Loucy (cell line): Measurements from ENCODE around the gene DTL.

ENCODE experiments used
- H2AFZ ChIP-seq: fragments of 200-600 bp; sonication (generic); 2 replicates; pipeline ENCODE4 v1.6.0; 2016; ENCODE audit warnings: antibody characterized with exemption, mild to moderate bottlenecking, low read length, moderate library complexity
- H3F3A ChIP-seq: fragments of 200-600 bp; 2 replicates; pipeline ENCODE4 v1.6.0; 2016; ENCODE audit warnings: antibody characterized with exemption, low read depth, mild to moderate bottlenecking
- H3K27me3 ChIP-seq: fragments of 200-600 bp; sonication (generic); 2 replicates; pipeline ENCODE4 v1.6.1; 2014; ENCODE audit warnings: low read length, mild to moderate bottlenecking; ENCODE audit not compliant: insufficient read depth, poor library complexity, severe bottlenecking
- H3K36me3 ChIP-seq: fragments of 200-600 bp; sonication (generic); 2 replicates; pipeline ENCODE4 v1.6.1; 2016; ENCODE audit warnings: low read length; ENCODE audit not compliant: insufficient read depth
- H3K4me1 ChIP-seq: fragments of 200-600 bp; sonication (generic); 2 replicates; pipeline ENCODE4 v1.5.1; 2014; ENCODE audit warnings: low read length, mild to moderate bottlenecking; ENCODE audit not compliant: insufficient read depth, poor library complexity, severe bottlenecking
- H3K4me2 ChIP-seq: fragments of 200-600 bp; sonication (generic); 2 replicates; pipeline ENCODE4 v1.6.0; 2014; ENCODE audit warnings: antibody characterized with exemption, low read length, low read depth, mild to moderate bottlenecking; ENCODE audit not compliant: poor library complexity, severe bottlenecking
- H3K4me3 ChIP-seq: fragments of 200-600 bp; sonication (generic); 2 replicates; pipeline ENCODE4 v1.5.1; 2014; ENCODE audit warnings: low read length, mild to moderate bottlenecking, mixed read lengths; ENCODE audit not compliant: poor library complexity, severe bottlenecking
- H3K79me2 ChIP-seq: fragments of 200-600 bp; sonication (generic); 2 replicates; pipeline ENCODE4 v1.6.1; 2014; ENCODE audit warnings: low read length; ENCODE audit not compliant: insufficient read depth
- H3K9ac ChIP-seq: fragments of 200-600 bp; sonication (generic); 2 replicates; pipeline ENCODE4 v1.6.0; 2014; ENCODE audit warnings: mild to moderate bottlenecking, low read depth, low read length, moderate library complexity; ENCODE audit not compliant: poor library complexity, severe bottlenecking
- H3K9me2 ChIP-seq: fragments of 200-600 bp; sonication (generic); replicated peaks from 2 replicates; pipeline ENCODE4 v1.6.1; 2016; ENCODE audit warnings: low read depth, low read length, mixed read lengths
- H3K9me3 ChIP-seq: fragments of 200-600 bp; sonication (generic); 2 replicates; pipeline ENCODE4 v1.6.1; 2014; ENCODE audit warnings: mild to moderate bottlenecking, antibody characterized with exemption, low read length, low read depth; ENCODE audit not compliant: insufficient read depth
- H4K20me1 ChIP-seq: fragments of 200-600 bp; sonication (generic); 2 replicates; pipeline ENCODE4 v1.6.0; 2014; ENCODE audit warnings: antibody characterized with exemption, low read length, mild to moderate bottlenecking; ENCODE audit not compliant: insufficient read depth, poor library complexity, severe bottlenecking
- EZH2phosphoT487 ChIP-seq: fragments of 200-600 bp; IDR thresholded peaks from 2 replicates; pipeline ENCODE4 v1.6.1; 2018; ENCODE audit warnings: antibody characterized with exemption, mild to moderate bottlenecking, moderate library complexity, borderline replicate concordance
- TF ChIP-seq, protein P1 (sequence below): fragments of 200-600 bp; sonication (generic); conservative IDR thresholded peaks from 2 replicates; pipeline ENCODE4 v1.5.1; 2014; ENCODE audit warnings: mild to moderate bottlenecking, antibody characterized with exemption, low read length

DTL gene

DNA sequence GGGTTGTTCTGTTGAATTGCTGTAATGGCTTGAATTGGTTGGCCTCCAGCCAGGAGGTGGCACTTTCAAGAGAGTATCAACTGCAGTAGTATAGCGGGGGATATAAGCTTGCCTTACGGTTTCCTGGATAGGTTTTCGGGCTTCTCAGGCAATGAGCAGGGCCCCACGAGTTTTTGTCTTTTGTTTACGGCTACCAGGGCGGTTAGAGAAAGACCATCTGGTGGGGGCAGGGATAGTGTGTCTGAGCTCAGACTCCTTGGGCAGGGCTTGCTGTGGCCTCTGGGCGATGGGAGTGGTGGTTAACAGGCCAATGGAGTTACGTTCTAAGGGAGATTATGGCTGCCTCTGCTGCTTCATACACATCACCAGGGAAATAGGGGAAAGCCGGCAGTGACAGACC, 62.8 kb downstream of the DTL start:
- H2AFZ ChIP-seq: no peak overlapping the region
- H3K79me2 ChIP-seq: peaks cover 61% of the 10 kb centered on the region
- peaks cover 62% of the 10 kb centered on the region for H3K36me3 ChIP-seq

DNA sequence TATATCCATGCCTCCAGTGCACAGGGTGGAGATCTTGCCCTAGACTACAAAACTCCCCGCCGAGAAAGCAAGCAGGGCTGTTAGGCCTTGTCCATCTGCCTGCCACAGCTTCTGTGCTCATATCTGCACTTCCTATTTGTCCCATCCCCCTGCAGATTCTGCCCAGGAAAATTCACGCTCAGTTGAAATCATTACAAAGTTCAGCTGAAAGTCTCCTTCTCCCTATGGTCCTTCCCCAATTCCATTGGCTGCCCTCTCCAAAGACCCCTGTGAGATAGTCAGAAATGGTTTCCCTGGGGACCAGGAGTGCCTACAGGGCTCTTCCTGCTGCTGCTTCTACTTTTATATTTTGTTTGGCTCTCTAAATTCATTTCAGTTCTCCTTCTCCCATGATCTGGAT, 63.2 kb downstream of the DTL start:
- H3K79me2 ChIP-seq: peaks cover 61% of the 10 kb centered on the region

More for the DNA sequence above, 62.8 kb downstream of the DTL start:
- peaks cover 15% of the 10 kb centered on the region for H4K20me1 ChIP-seq
- no peaks in the 10 kb centered on the region for H3K9me2 ChIP-seq
- no peak overlapping the region for H3K4me2 ChIP-seq
- H3K27me3 ChIP-seq: no peaks in the 10 kb centered on the region
- TF ChIP-seq, protein P1, sequence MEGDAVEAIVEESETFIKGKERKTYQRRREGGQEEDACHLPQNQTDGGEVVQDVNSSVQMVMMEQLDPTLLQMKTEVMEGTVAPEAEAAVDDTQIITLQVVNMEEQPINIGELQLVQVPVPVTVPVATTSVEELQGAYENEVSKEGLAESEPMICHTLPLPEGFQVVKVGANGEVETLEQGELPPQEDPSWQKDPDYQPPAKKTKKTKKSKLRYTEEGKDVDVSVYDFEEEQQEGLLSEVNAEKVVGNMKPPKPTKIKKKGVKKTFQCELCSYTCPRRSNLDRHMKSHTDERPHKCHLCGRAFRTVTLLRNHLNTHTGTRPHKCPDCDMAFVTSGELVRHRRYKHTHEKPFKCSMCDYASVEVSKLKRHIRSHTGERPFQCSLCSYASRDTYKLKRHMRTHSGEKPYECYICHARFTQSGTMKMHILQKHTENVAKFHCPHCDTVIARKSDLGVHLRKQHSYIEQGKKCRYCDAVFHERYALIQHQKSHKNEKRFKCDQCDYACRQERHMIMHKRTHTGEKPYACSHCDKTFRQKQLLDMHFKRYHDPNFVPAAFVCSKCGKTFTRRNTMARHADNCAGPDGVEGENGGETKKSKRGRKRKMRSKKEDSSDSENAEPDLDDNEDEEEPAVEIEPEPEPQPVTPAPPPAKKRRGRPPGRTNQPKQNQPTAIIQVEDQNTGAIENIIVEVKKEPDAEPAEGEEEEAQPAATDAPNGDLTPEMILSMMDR: no peak
- TF ChIP-seq EZH2phosphoT487: no peak
- H3K9me3 ChIP-seq: peaks cover 4% of the 10 kb centered on the region; the same call in 1 of the 2 replicates
- H3K4me1 ChIP-seq: peaks cover 4% of the 10 kb centered on the region
- H3K4me3 ChIP-seq: no peak overlapping the region
- H3F3A ChIP-seq: no peaks in the 10 kb centered on the region
- no peak overlapping the region for H3K9ac ChIP-seq

DNA sequence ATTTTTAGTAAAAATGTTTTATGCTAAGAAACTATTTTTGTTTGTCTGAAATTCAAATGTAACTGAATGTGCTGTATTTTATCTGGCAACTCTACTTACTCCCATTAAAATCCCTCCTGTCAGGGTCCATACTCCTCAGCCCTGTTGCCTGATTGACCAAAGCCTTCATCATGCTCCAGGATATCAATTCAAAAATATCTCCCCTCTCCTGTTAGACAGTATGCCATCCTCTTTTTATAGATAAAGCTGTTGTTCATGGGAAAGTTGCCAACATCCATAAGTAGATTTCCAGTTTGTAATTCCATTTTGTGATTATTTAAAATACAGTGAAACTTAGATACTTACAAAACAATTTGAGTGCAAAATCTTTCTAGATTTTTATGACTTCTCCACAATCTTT, 65.7 kb downstream of the DTL start:
- Histone ChIP-seq H3K36me3 (peaks cover 86% of the 10 kb centered on the region), H4K20me1 (peaks cover 23% of the 10 kb centered on the region), H3K79me2 (peaks cover 46% of the 10 kb centered on the region), H3K9me3 (peaks cover 4% of the 10 kb centered on the region; the same call in 1 of the 2 replicates), H3K9me2 (no peaks in the 10 kb centered on the region), H3K9ac (no peak overlapping the region), H2AFZ (no peak overlapping the region), H3K4me2 (no peak overlapping the region), H3K27me3 (no peaks in the 10 kb centered on the region), H3F3A (no peaks in the 10 kb centered on the region), H3K4me1 (peaks cover 9% of the 10 kb centered on the region), H3K4me3 (no peak overlapping the region)
- TF ChIP-seq EZH2phosphoT487: no peak
- TF ChIP-seq, protein P1: no peak

More for the DNA sequence above, 63.2 kb downstream of the DTL start:
- Histone ChIP-seq H3K4me1 (peaks cover 4% of the 10 kb centered on the region), H2AFZ (no peak overlapping the region), H3K9me3 (peaks cover 4% of the 10 kb centered on the region; the same call in 1 of the 2 replicates), H4K20me1 (peaks cover 15% of the 10 kb centered on the region), H3K9ac (no peak overlapping the region), H3K9me2 (no peaks in the 10 kb centered on the region), H3F3A (no peaks in the 10 kb centered on the region), H3K4me3 (no peak overlapping the region), H3K4me2 (no peak overlapping the region), H3K27me3 (no peaks in the 10 kb centered on the region), H3K36me3 (peaks cover 62% of the 10 kb centered on the region)
- TF ChIP-seq, protein P1: no peak
- no peak for TF ChIP-seq EZH2phosphoT487
